H1 (cell line): ENCODE measurements around the gene IFT43. TPM values are rescaled to one million over a fixed set of nuclear protein-coding genes. Genes with fewer than 3 reads are reported as not detected.
A peak's percentile ranks its signal among the peaks of the same experiment; 100 is the strongest.

Source experiments
- CTCF ChIA-PET: fragments of 300-600 bp; sonication (Branson Sonifier 250); formaldehyde crosslinking; loops from one replicate; lab custom pipeline; 2021; ENCODE audit not compliant: partially characterized antibody; lab: Charles Lee
- POLR2A ChIA-PET: fragments of 300-600 bp; sonication (Branson Sonifier 250); formaldehyde crosslinking; loops from one replicate; lab custom pipeline; 2021; ENCODE audit warnings: inconsistent platforms; ENCODE audit not compliant: partially characterized antibody; lab: Charles Lee
- DNase-seq, 2 experiments: peaks; one replicate each; pipeline versions ENCODE4 v3.0.0 to v3.0.0-alpha.2; 2010 to 2022; ENCODE audit warnings: low spot score in 2 of 2, low read depth in 1 of 2, mixed read lengths in 1 of 2
- FAIRE-seq: peaks from 2 replicates; lab custom pipeline; 2011; peaks lifted over from hg19 to GRCh38; lab: Jason Lieb, UNC
- H2AFZ ChIP-seq: 2 replicates; pipeline ENCODE4 v1.8.1; 2012; ENCODE audit warnings: low read length, inconsistent platforms
- H2AK5ac ChIP-seq: 2 replicates; pipeline ENCODE4 v1.6.1; 2013; ENCODE audit warnings: low read depth, low read length
- H2BK120ac ChIP-seq: replicated peaks from 2 replicates; pipeline ENCODE3; 2013; ENCODE audit warnings: low read depth, low read length, inconsistent platforms
- H2BK12ac ChIP-seq: 2 replicates; pipeline ENCODE4 v1.6.1; 2013; ENCODE audit warnings: low read depth, low read length
- H2BK15ac ChIP-seq: 2 replicates; pipeline ENCODE4 v1.6.1; 2013; ENCODE audit warnings: low read length
- H2BK20ac ChIP-seq: 2 replicates; pipeline ENCODE4 v1.6.1; 2013; ENCODE audit warnings: low read length
- H2BK5ac ChIP-seq: 2 replicates; pipeline ENCODE4 v1.6.1; 2013; ENCODE audit warnings: low read depth, low read length
- H3K14ac ChIP-seq: 2 replicates; pipeline ENCODE4 v1.6.1; 2013; ENCODE audit warnings: inconsistent platforms; ENCODE audit not compliant: insufficient read length
- H3K18ac ChIP-seq: 2 replicates; pipeline ENCODE4 v1.6.1; 2013; ENCODE audit warnings: low read length; ENCODE audit errors: extremely low read depth
- H3K23ac ChIP-seq: 2 replicates; pipeline ENCODE4 v1.6.1; 2013; ENCODE audit warnings: inconsistent platforms; ENCODE audit not compliant: insufficient read length
- H3K23me2 ChIP-seq: 2 replicates; pipeline ENCODE4 v1.6.1; 2013; ENCODE audit warnings: low read depth, low read length
- H3K27ac ChIP-seq: 2 replicates; pipeline ENCODE4 v1.6.1; 2011; ENCODE audit warnings: low read depth, low read length, inconsistent platforms
- H3K27me3 ChIP-seq, 4 experiments: replicated peaks in 1 of 4; 1 replicate in 1 of 4; 2 replicates in 3 of 4; pipeline versions ENCODE4 v1.6.1 to v1.8.1; 2011 to 2013; ENCODE audit warnings: low read length in 3 of 4, mild to moderate bottlenecking in 3 of 4, inconsistent platforms in 2 of 4, mixed read lengths in 2 of 4, moderate library complexity in 1 of 4; ENCODE audit not compliant: control insufficient read depth in 3 of 4, insufficient read depth in 3 of 4; ENCODE audit errors: extremely low read depth in 1 of 4
- H3K36me3 ChIP-seq, 4 experiments: 2 replicates each; pipeline versions ENCODE4 v1.6.1 to v1.8.1; 2011 to 2013; ENCODE audit warnings: mild to moderate bottlenecking in 4 of 4, low read length in 3 of 4, moderate library complexity in 2 of 4, control low read depth in 1 of 4, inconsistent platforms in 1 of 4; ENCODE audit not compliant: insufficient read depth in 4 of 4, control insufficient read depth in 2 of 4
- H3K4ac ChIP-seq: replicated peaks from 2 replicates; pipeline ENCODE3; 2013; ENCODE audit warnings: low read length, low read depth, mixed read lengths, inconsistent platforms; ENCODE audit not compliant: insufficient read length
- H3K4me1 ChIP-seq, 4 experiments: replicated peaks in 1 of 4; 1 replicate in 1 of 4; 2 replicates in 3 of 4; pipeline versions ENCODE4 v1.6.1 to v1.8.1; 2011 to 2013; ENCODE audit warnings: low read length in 3 of 4, inconsistent platforms in 2 of 4, mixed read lengths in 1 of 4; ENCODE audit not compliant: insufficient read depth in 4 of 4, control insufficient read depth in 3 of 4
- H3K4me2 ChIP-seq, 2 experiments: 2 replicates each; pipeline versions ENCODE4 v1.6.1 to v1.8.1; 2011 to 2013; ENCODE audit warnings: low read depth in 2 of 2, low read length in 2 of 2, control low read depth in 1 of 2, inconsistent platforms in 1 of 2, mild to moderate bottlenecking in 1 of 2; ENCODE audit not compliant: insufficient read depth in 1 of 2
- H3K4me3 ChIP-seq, 4 experiments: fragments of 200-600, 300-600 bp in 1 of 4; sonication (generic), shearing (Covaris generic), sonication (Bioruptor Twin) in 1 of 4; 2 replicates each; pipeline versions ENCODE4 v1.5.1 to v1.8.1; 2011 to 2016; ENCODE audit warnings: low read length in 4 of 4, low read depth in 3 of 4, control low read depth in 2 of 4, inconsistent platforms in 2 of 4, mild to moderate bottlenecking in 2 of 4, mixed read lengths in 1 of 4, moderate library complexity in 1 of 4; ENCODE audit not compliant: insufficient read depth in 2 of 4; ENCODE audit errors: extremely low read depth in 1 of 4
- H3K56ac ChIP-seq: replicated peaks from 2 replicates; pipeline ENCODE3; 2013; ENCODE audit warnings: low read depth, mild to moderate bottlenecking, mixed read lengths, low read length, inconsistent platforms; ENCODE audit not compliant: insufficient read length
- H3K79me1 ChIP-seq: 2 replicates; pipeline ENCODE4 v1.6.1; 2013; ENCODE audit warnings: low read depth, low read length, control low read depth
- H3K79me2 ChIP-seq, 2 experiments: 2 replicates each; pipeline versions ENCODE4 v1.6.1 to v1.8.1; 2012 to 2013; ENCODE audit warnings: low read length in 2 of 2, mild to moderate bottlenecking in 2 of 2, inconsistent platforms in 1 of 2; ENCODE audit not compliant: insufficient read depth in 2 of 2, control insufficient read depth in 1 of 2
- H3K9ac ChIP-seq, 4 experiments: replicated peaks in 1 of 4; 1 replicate in 1 of 4; 2 replicates in 3 of 4; pipeline versions ENCODE4 v1.6.1 to v1.8.1; 2011 to 2013; ENCODE audit warnings: low read depth in 3 of 4, low read length in 3 of 4, control low read depth in 2 of 4, mild to moderate bottlenecking in 2 of 4, moderate library complexity in 2 of 4, inconsistent platforms in 1 of 4; ENCODE audit errors: extremely low read depth in 1 of 4
- H3K9me3 ChIP-seq, 2 experiments: 2 replicates each; pipeline versions ENCODE4 v1.6.1 to v1.8.1; 2012 to 2013; ENCODE audit warnings: mild to moderate bottlenecking in 2 of 2, moderate library complexity in 2 of 2, control low read depth in 1 of 2, inconsistent platforms in 1 of 2, low read depth in 1 of 2, low read length in 1 of 2, mixed read lengths in 1 of 2; ENCODE audit not compliant: insufficient read depth in 2 of 2
- H4K20me1 ChIP-seq, 2 experiments: replicated peaks in 1 of 2; 2 replicates each; pipeline versions ENCODE3 to v1.8.1; 2011 to 2013; ENCODE audit warnings: inconsistent platforms in 2 of 2, low read length in 2 of 2, mild to moderate bottlenecking in 1 of 2; ENCODE audit not compliant: insufficient read depth in 2 of 2, control insufficient read depth in 1 of 2
- H4K5ac ChIP-seq: 2 replicates; pipeline ENCODE4 v1.6.1; 2013; ENCODE audit warnings: low read length, low read depth, mixed read lengths, inconsistent platforms; ENCODE audit not compliant: insufficient read length
- H4K8ac ChIP-seq: 2 replicates; pipeline ENCODE4 v1.8.0; 2013; ENCODE audit warnings: mild to moderate bottlenecking, moderate library complexity, low read length, inconsistent platforms; ENCODE audit not compliant: insufficient read depth; ENCODE audit errors: extremely low read depth
- H4K91ac ChIP-seq: replicated peaks from 2 replicates; pipeline ENCODE3; 2013; ENCODE audit warnings: low read length, mixed read lengths, inconsistent platforms; ENCODE audit not compliant: insufficient read length
- MAFK ChIP-seq: IDR thresholded peaks from 2 replicates; pipeline ENCODE4 v1.6.1; 2012; ENCODE audit warnings: low read depth, mild to moderate bottlenecking, improper control_type of control experiment, low read length
- RAD21 ChIP-seq, 2 experiments: IDR thresholded peaks in 1 of 2; conservative IDR thresholded peaks in 1 of 2; 2 replicates each; pipeline ENCODE4 v1.6.1; 2011; ENCODE audit warnings: low read depth in 2 of 2, low read length in 2 of 2, improper control_type of control experiment in 1 of 2, inconsistent platforms in 1 of 2, mild to moderate bottlenecking in 1 of 2, moderate library complexity in 1 of 2
- SAP30 ChIP-seq: fragments of 300-600 bp; sonication (generic); IDR thresholded peaks from 2 replicates; pipeline ENCODE4 v1.7.1; 2012; ENCODE audit warnings: low read length, moderate library complexity, mild to moderate bottlenecking, inconsistent platforms; ENCODE audit not compliant: insufficient read depth, insufficient replicate concordance
- SIX5 ChIP-seq: IDR thresholded peaks from 2 replicates; pipeline ENCODE4 v1.6.1; 2011; ENCODE audit warnings: mild to moderate bottlenecking, low read depth, low read length
- WGBS, 2 experiments: shearing (Covaris generic) in 1 of 2; methylation state at CpG; one replicate each; pipeline versions ENCODE4 v1.1.6 to v1.1.7; 2013 to 2015; ENCODE audit warnings: low lambda C conversion rate in 2 of 2, mixed read lengths in 2 of 2, inconsistent platforms in 1 of 2, low coverage in 1 of 2, missing lambda C conversion rate in 1 of 2; ENCODE audit not compliant: insufficient replicate concordance in 2 of 2, insufficient coverage in 1 of 2, insufficient read length in 1 of 2; ENCODE audit errors: extremely low coverage in 1 of 2, missing lambda C conversion rate in 1 of 2; 5-methylcytosine and 5-hydroxymethylcytosine counted together
- polyA plus RNA-seq, 7 experiments: library from polyadenylated mRNA; depleted of rRNA in 3 of 7; stranded (reverse) in 5 of 7; unstranded in 2 of 7; fragments of >200 nt in 5 of 7; fragments of 200-250 nt in 2 of 7; gene quantifications; 1 replicate in 5 of 7; 2 replicates in 1 of 7; 4 replicates in 1 of 7; pipeline versions ENCODE4 v1.2.1 to v1.2.3, GENCODE V29; 2011 to 2013; ENCODE audit warnings: missing spikeins in 2 of 7, mixed read lengths in 2 of 7
- total RNA-seq: library from RNA; stranded (reverse); fragmentation: NEBNext Ultra II Directional; extraction: Animal tissue kit (Norgen Biotek cat#: 25700); gene quantifications from 2 replicates; pipeline ENCODE4 v1.2.1, GENCODE V29; 2021
- TF ChIP-seq, protein P1 (sequence below), 3 experiments: IDR thresholded peaks; 1 replicate in 2 of 3; 2 replicates in 1 of 3; pipeline versions ENCODE4 v1.5.1 to v1.6.1; 2011; ENCODE audit warnings: low read length in 3 of 3, mild to moderate bottlenecking in 3 of 3, inconsistent platforms in 2 of 3, low read depth in 1 of 3, moderate library complexity in 1 of 3; ENCODE audit not compliant: insufficient read depth in 1 of 3; ENCODE audit errors: control extremely low read depth in 1 of 3
- TF ChIP-seq, protein P2 (sequence below): IDR thresholded peaks from 2 replicates; pipeline ENCODE4 v1.6.1; 2012; ENCODE audit warnings: inconsistent platforms

IFT43 gene
- total and polyA plus RNA-seq, 2 of the 8 experiments (the other 6 are each of a cell fraction or from before 2014, with no cell fraction given), result 17.0 to 20.8 TPM

DNA sequence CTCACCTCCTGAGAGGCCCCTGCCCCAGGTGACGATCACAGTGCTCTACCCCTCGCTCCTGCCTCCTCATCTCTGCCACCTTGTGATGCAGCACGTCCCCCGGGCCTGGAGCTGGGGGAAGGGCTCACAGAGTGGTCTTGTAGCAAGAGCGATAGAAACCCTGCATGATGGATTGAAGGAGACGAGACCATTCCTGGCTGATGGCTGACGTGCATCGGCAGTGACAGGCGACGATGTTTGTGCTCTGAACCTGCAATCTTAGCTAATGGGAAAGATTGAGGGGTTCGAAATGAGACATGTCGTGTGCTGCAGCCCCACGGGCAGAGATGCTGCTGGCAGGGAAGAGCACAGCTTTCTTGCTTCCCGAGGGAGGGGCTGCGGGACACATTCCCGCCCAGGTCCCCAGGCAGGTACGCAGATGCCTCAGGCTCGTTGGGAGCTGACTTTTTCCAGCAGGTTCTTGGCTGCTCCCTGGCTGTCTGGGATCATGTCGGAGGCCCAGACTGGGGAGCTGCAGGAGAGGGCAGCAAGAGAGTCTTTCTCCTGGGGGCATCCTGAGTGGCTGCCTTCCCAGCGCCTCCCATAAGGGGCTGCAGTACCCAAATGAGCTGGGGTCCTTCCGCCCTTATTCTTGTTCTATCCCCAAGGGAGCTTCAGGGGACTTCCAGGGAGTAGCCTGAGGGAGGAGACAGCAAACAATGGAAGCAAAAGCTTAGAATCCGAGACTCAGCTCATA lies 127.5 kb downstream of the IFT43 start:
- Histone ChIP-seq H3K9ac (peak overlapping the region in 1 of 4 experiments; percentile 8; a peak in 2 of 7 replicates), H4K5ac (peak overlapping the region; percentile 6), H3K4ac (peak overlapping the region; percentile 4), H3K23ac (no peak overlapping the region), H2AK5ac (peak overlapping the region; percentile 83), H2AFZ (peak overlapping the region; percentile 47), H3K14ac (no peak overlapping the region), H3K56ac (no peak overlapping the region), H3K79me1 (no peaks in the 10 kb centered on the region), H2BK12ac (peak overlapping the region; percentile 86; the same call in 1 of the 2 replicates), H3K4me2 (peak overlapping the region; percentile 47 to 53), H2BK20ac (peak overlapping the region; percentile 80), H3K27ac (peak overlapping the region; percentile 28; the same call in 1 of the 2 replicates), H3K36me3 (no peaks in the 10 kb centered on the region), H3K4me1 (peaks cover 21 to 39% (median 25%) of the 10 kb centered on the region in 4 experiments), H3K79me2 (no peaks in the 10 kb centered on the region), H3K18ac (peak overlapping the region; percentile 99), H3K27me3 (peaks cover 0 to 4% (median 3%) of the 10 kb centered on the region in 4 experiments; a peak in 2 of 7 replicates), H4K8ac (no peak overlapping the region), H3K9me3 (no peaks in the 10 kb centered on the region), H2BK5ac (peak overlapping the region; percentile 94; the same call in 1 of the 2 replicates), H3K4me3 (peak overlapping the region in 1 of 4 experiments; percentile 21; a peak in 1 of 8 replicates), H2BK15ac (peak overlapping the region; percentile 99), H3K23me2 (peaks cover 2% of the 10 kb centered on the region; the same call in 1 of the 2 replicates), H4K20me1 (no peaks in the 10 kb centered on the region), H2BK120ac (peak overlapping the region; percentile 22), H4K91ac (peak overlapping the region; percentile 59)
- DNase-seq (peak in 1 of 2 experiments; percentile 62), FAIRE-seq (no peak)
- ChIA-PET POLR2A (interaction anchor here (0.9 to 2.4 kb wide), 4 partner anchors 16 to 26 kb away, joined by 3 to 9 read pairs (median 4); no protein-coding TSS in a partner anchor), CTCF (interaction anchor here (0.7 to 4.8 kb wide), 14 partner anchors 11 to 377 kb away, joined by 3 to 24 read pairs (median 4); no protein-coding TSS in a partner anchor)
- WGBS, 2 experiments, result 54% methylated on average over 22 of the region's 22 CpGs; no CpG with 5 or more reads in 1 of the 2 experiments
- TF ChIP-seq SIX5, result no peak
- TF ChIP-seq, protein P1, sequence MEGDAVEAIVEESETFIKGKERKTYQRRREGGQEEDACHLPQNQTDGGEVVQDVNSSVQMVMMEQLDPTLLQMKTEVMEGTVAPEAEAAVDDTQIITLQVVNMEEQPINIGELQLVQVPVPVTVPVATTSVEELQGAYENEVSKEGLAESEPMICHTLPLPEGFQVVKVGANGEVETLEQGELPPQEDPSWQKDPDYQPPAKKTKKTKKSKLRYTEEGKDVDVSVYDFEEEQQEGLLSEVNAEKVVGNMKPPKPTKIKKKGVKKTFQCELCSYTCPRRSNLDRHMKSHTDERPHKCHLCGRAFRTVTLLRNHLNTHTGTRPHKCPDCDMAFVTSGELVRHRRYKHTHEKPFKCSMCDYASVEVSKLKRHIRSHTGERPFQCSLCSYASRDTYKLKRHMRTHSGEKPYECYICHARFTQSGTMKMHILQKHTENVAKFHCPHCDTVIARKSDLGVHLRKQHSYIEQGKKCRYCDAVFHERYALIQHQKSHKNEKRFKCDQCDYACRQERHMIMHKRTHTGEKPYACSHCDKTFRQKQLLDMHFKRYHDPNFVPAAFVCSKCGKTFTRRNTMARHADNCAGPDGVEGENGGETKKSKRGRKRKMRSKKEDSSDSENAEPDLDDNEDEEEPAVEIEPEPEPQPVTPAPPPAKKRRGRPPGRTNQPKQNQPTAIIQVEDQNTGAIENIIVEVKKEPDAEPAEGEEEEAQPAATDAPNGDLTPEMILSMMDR (IDR thresholded peaks at IDR 0.05; ENCODE audit: control extremely low read depth in 1 of 3, insufficient read depth in 1 of 3, low read depth in 1 of 3, low read length in 3 of 3), result peak in 1 of 3 experiments; percentile 6; a peak in 1 of 4 replicates
- peak in 1 of 2 experiments; percentile 3; a peak in 1 of 4 replicates for TF ChIP-seq RAD21 (IDR thresholded peaks at IDR 0.05 in 1 of 2, conservative IDR thresholded peaks at IDR 0.05 in 1 of 2; ENCODE audit: low read depth in 2 of 2, low read length in 2 of 2)
- no peak for TF ChIP-seq SAP30
- TF ChIP-seq, protein P2, sequence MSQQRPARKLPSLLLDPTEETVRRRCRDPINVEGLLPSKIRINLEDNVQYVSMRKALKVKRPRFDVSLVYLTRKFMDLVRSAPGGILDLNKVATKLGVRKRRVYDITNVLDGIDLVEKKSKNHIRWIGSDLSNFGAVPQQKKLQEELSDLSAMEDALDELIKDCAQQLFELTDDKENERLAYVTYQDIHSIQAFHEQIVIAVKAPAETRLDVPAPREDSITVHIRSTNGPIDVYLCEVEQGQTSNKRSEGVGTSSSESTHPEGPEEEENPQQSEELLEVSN, result 0 out of 2 replicates have a peak, but pooled peaks have one; percentile 38
- no peak for TF ChIP-seq MAFK
